ENCODE results near the gene FGD4. TPM values are rescaled to one million over a fixed set of nuclear protein-coding genes. Genes with fewer than 3 reads are reported as not detected.

FGD4 gene
- total and polyA plus RNA-seq, 2 donors from 2014 or later, result 4.9 to 55.5 TPM

DNA sequence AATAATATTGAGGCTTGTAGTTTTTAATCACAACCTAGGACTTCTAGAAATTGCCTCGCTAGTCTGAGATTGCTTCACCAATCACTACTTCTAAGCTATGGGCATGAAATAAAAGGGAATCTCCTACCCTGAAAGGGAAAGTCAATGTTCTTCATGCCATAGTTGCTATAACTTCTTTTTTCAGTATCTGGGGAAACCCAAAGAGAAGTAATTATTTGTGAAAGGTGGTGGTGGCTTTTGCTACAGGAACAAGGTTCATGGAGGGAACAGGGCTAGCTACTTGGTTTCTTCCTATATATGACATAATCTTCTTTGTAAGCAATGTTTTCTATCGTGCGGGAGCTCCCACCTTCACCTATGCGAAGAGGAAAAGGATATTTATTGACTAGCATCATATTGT lies 218.2 kb downstream of the FGD4 start:
- no peaks in the 10 kb centered on the region for H3K9me3 ChIP-seq (ENCODE audit: control insufficient read depth in 2 of 3, insufficient read depth in 1 of 3, low read length in 3 of 3)
- intact Hi-C loops (cut with DNase I), result no loop called here
- no peak overlapping the region for H3K27ac ChIP-seq (ENCODE audit: low read depth in 2 of 2, low read length in 2 of 2)
- H3K4me3 ChIP-seq (ENCODE audit: low read length in 3 of 3), result no peak overlapping the region
- DNase-seq, result no peak
- TF ChIP-seq, protein P1, sequence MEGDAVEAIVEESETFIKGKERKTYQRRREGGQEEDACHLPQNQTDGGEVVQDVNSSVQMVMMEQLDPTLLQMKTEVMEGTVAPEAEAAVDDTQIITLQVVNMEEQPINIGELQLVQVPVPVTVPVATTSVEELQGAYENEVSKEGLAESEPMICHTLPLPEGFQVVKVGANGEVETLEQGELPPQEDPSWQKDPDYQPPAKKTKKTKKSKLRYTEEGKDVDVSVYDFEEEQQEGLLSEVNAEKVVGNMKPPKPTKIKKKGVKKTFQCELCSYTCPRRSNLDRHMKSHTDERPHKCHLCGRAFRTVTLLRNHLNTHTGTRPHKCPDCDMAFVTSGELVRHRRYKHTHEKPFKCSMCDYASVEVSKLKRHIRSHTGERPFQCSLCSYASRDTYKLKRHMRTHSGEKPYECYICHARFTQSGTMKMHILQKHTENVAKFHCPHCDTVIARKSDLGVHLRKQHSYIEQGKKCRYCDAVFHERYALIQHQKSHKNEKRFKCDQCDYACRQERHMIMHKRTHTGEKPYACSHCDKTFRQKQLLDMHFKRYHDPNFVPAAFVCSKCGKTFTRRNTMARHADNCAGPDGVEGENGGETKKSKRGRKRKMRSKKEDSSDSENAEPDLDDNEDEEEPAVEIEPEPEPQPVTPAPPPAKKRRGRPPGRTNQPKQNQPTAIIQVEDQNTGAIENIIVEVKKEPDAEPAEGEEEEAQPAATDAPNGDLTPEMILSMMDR (IDR thresholded peaks at IDR 0.05; ENCODE audit: borderline replicate concordance, extremely low read depth, insufficient read depth), result no peak
- peaks cover 0 to 26% (median 3%) of the 10 kb centered on the region in 3 donors for H3K36me3 ChIP-seq (ENCODE audit: control insufficient read depth in 2 of 3, insufficient read depth in 3 of 3, low read length in 3 of 3)
- no peak overlapping the region for H3K9ac ChIP-seq (ENCODE audit: low read length in 3 of 3)
- no peaks in the 10 kb centered on the region for H3K27me3 ChIP-seq (ENCODE audit: control insufficient read depth, insufficient read depth, low read length)
- FAIRE-seq, result no peak
- no peaks in the 10 kb centered on the region for H3K4me1 ChIP-seq (ENCODE audit: control insufficient read depth in 2 of 3, insufficient read depth in 2 of 3, low read depth in 1 of 3, low read length in 3 of 3)

GRCh38 chr12:32618115-32618514 lies 218.8 kb downstream of the FGD4 start:
- no peak overlapping the region for H3K4me3 ChIP-seq (ENCODE audit: low read length in 3 of 3)
- FAIRE-seq (no peak), DNase-seq (no peak)
- no peaks in the 10 kb centered on the region for H3K4me1 ChIP-seq (ENCODE audit: control insufficient read depth in 2 of 3, insufficient read depth in 2 of 3, low read depth in 1 of 3, low read length in 3 of 3)
- TF ChIP-seq, protein P1 (IDR thresholded peaks at IDR 0.05; ENCODE audit: borderline replicate concordance, extremely low read depth, insufficient read depth), result no peak
- no peak overlapping the region for H3K9ac ChIP-seq (ENCODE audit: low read length in 3 of 3)
- intact Hi-C loops (cut with DNase I), result no loop called here
- H3K9me3 ChIP-seq (ENCODE audit: control insufficient read depth in 2 of 3, insufficient read depth in 1 of 3, low read length in 3 of 3), result no peaks in the 10 kb centered on the region
- no peaks in the 10 kb centered on the region for H3K27me3 ChIP-seq (ENCODE audit: control insufficient read depth, insufficient read depth, low read length)
- no peak overlapping the region for H3K27ac ChIP-seq (ENCODE audit: low read depth in 2 of 2, low read length in 2 of 2)
- H3K36me3 ChIP-seq (ENCODE audit: control insufficient read depth in 2 of 3, insufficient read depth in 3 of 3, low read length in 3 of 3), result peaks cover 0 to 26% (median 3%) of the 10 kb centered on the region in 3 donors

GRCh38 chr12:32627976-32628375 lies 228.6 kb downstream of the FGD4 start:
- Histone ChIP-seq H3K4me1 (ENCODE audit: control insufficient read depth in 2 of 3, insufficient read depth in 2 of 3, low read depth in 1 of 3, low read length in 3 of 3) (no peaks in the 10 kb centered on the region), H3K36me3 (ENCODE audit: control insufficient read depth in 2 of 3, insufficient read depth in 3 of 3, low read length in 3 of 3) (peaks cover 0 to 26% (median 8%) of the 10 kb centered on the region in 3 donors), H3K27me3 (ENCODE audit: control insufficient read depth, insufficient read depth, low read length) (no peaks in the 10 kb centered on the region), H3K9me3 (ENCODE audit: control insufficient read depth in 2 of 3, insufficient read depth in 1 of 3, low read length in 3 of 3) (no peaks in the 10 kb centered on the region), H3K9ac (ENCODE audit: low read length in 3 of 3) (no peak overlapping the region), H3K4me3 (ENCODE audit: low read length in 3 of 3) (no peak overlapping the region), H3K27ac (ENCODE audit: low read depth in 2 of 2, low read length in 2 of 2) (no peak overlapping the region)
- TF ChIP-seq, protein P1 (IDR thresholded peaks at IDR 0.05; ENCODE audit: borderline replicate concordance, extremely low read depth, insufficient read depth), result no peak
- FAIRE-seq, result no peak
- DNase-seq, result no peak
- intact Hi-C loops (cut with DNase I), result no loop called here

DNA sequence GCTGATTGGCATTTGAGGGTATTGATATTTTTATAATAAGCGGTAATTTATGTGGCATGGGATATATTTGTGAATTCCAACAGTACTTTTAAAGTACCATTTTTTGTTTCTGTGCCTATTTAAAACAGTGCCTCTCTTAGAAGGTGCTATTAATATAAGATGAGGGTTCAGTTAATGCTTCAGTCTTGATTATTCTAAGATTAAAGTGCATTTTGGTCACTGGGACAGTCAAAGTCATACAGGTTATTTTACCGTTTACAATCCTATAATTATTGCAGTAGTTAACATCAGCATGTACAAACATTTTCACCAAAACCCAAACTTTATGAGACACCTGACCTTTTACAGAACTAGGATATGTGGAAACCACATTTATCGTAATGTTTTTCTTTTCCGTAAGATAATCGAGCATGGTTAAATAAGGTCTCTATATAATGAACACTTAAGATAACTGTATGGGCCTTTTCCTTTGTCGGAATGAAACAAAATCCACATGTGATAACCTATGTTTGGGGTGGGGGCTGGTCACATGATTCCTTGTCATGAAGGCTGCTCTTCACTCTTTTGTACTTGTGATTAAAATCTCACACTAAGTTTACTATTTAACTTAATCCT lies 242.0 kb downstream of the FGD4 start:
- TF ChIP-seq, protein P1 (IDR thresholded peaks at IDR 0.05; ENCODE audit: borderline replicate concordance, extremely low read depth, insufficient read depth), result no peak
- H3K27ac ChIP-seq (ENCODE audit: low read depth in 2 of 2, low read length in 2 of 2), result no peak overlapping the region
- H3K36me3 ChIP-seq (ENCODE audit: control insufficient read depth in 2 of 3, insufficient read depth in 3 of 3, low read length in 3 of 3), result peaks cover 0 to 46% (median 18%) of the 10 kb centered on the region in 3 donors
- no peak for FAIRE-seq
- DNase-seq, result no peak
- no peaks in the 10 kb centered on the region for H3K27me3 ChIP-seq (ENCODE audit: control insufficient read depth, insufficient read depth, low read length)
- H3K4me1 ChIP-seq (ENCODE audit: control insufficient read depth in 2 of 3, insufficient read depth in 2 of 3, low read depth in 1 of 3, low read length in 3 of 3), result no peaks in the 10 kb centered on the region
- H3K9me3 ChIP-seq (ENCODE audit: control insufficient read depth in 2 of 3, insufficient read depth in 1 of 3, low read length in 3 of 3), result no peaks in the 10 kb centered on the region
- H3K4me3 ChIP-seq (ENCODE audit: low read length in 3 of 3), result no peak overlapping the region
- intact Hi-C loops (cut with DNase I), result no loop called here
- no peak overlapping the region for H3K9ac ChIP-seq (ENCODE audit: low read length in 3 of 3)

Measured in kidney (tissue), 14 donors.